Measurements from ENCODE around the gene LIN7B.
A peak's percentile ranks its signal among the peaks of the same experiment; 100 is the strongest.

LIN7B gene, protein sequence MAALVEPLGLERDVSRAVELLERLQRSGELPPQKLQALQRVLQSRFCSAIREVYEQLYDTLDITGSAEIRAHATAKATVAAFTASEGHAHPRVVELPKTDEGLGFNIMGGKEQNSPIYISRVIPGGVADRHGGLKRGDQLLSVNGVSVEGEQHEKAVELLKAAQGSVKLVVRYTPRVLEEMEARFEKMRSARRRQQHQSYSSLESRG

DNA sequence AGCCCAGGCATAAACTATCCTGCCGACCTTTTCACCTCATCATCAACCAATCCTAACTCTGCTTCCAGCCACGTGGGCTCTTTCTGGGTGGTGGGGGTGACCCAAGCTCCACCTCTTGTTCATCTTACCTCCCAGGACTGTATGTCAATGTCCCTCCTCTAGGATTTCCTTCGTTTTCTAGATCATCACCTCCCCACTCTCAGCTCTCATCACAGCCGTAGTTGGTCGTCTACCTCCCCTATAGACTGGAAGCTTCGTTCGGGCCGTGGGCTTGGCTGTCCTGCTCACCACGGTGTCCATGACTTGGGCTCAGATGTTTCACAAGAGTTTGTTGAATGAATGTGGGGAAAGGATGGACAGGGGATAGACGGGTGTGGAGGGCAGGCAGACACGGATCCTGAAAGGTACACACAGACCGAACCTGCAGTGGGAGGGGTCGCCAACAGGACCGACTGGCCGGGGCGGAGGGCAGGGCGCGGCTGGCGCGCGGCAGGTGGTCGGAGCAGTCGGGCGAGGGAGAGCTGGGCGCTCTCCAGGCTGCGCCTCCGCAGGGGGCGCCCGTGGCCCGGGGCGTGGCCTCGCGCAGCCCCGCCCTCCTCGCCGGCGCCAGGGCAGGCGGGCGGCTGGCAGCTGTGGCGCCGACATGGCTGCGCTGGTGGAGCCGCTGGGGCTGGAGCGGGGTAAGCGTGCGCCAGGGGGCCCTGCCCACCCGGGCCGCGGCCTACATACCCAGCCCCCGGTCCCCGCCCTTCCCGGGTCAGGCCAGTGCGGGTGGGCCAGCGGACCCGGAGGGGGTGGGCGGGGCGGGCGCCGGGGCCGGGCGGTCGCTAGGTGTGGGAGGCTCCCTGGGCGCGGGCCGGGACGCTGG, at the start of gene LIN7B:
LIN7B (plus strand) TSS at position 609 of the 868 bp plus-strand sequence; CDS start at position 644, 35 bp downstream.
- DNase-seq (ENCODE audit: low read depth): peak; percentile 40

DNA sequence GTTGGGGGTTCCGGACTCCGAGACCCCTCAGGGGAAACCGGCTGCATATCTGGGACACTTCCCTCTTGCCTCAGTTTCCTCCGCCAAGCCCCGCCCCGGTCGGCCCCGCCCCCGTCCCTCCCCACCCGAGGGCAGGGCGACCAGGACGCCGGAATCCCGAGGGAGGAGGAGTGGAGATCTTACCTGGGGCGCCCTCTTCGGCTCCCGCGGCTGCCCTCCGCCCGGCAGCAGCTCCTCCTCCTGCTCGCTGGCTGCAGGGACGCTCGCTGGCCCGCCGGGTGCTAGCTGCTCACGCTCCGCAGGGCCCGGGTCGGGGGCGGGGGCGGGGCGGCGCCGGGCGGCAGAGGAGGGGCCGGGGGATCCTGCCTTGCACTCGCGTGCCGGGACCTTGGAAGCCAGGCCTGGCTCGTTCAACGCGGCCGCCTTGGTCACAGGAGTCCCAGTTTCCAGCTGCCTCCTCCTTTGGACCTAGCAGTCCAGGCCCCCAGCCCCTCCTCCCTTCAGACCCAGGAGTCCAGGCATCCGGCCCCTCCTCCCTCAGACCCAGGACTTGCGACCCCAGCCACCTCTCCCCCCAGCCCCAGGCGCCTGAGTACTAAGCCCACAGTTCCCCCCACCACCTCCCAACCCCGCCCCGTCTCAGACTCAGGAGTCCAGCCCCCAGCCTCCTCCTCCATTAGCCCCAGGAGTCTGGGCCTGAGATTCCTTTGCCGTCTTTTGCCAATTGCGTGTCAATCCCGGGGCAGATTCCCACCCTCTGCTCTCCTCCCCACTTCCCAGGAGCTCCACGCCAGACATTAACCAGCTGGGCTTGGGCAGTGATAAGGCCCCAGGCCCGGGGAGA, 49.2 kb upstream of the LIN7B start, which contains the start of gene NTF4:
NTF4 (minus strand) TSS at position 51 of the 844 bp plus-strand sequence. CDS start 2,821 bp downstream, outside the sequence.
- no peak for DNase-seq (ENCODE audit: low read depth)

DNA sequence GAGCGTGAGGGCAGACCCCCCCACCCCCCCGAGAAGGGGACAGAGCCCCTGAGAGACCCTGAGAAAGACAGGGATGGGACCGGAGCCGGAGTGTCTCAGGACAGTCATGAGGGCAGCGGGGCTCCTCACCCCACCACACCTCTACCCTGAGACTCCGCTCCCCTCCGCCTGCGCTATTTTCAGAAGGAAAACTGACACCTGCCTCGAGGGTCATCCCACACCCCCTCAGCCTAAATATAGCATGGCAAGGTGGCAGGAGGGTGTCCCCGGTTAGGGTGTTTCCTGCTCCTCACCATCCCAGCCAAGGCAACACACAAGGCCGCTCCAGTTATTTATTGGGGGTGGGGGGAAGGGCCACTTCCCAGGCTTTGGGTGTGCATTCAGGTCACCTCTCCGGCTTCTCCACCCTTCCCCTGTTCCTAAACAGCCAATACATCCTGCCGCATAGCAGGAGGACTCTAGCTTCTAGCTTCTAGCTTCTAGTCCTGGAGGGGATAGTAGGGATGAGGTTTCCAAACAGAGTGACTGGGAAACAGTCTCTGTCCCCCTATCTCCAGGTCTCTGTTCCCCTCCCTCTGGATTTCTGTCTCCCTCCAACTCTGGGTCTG, 48.2 kb upstream of the LIN7B start:
- DNase-seq (ENCODE audit: low read depth): no peak

DNA sequence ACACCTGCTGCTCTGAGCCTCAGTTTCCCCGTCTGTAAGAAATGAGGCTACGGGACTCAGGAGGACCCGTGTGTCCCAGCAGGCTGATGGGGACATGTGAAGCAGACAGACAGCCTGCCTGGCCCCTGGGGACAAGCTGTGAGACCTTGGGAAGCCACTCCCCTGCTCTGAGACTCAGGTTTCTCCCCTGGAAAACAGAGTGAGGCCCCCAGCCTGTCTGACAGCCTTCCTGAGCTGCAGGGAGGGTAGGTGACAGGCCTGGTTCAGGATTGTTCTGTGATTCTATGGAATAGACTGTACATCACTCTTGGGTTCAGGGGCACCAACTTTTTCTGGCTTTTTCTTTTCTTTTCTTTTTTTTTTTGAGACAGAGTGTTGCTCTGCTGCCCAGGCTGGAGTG, 46.6 kb upstream of the LIN7B start:
- no peak for DNase-seq (ENCODE audit: low read depth)

DNA sequence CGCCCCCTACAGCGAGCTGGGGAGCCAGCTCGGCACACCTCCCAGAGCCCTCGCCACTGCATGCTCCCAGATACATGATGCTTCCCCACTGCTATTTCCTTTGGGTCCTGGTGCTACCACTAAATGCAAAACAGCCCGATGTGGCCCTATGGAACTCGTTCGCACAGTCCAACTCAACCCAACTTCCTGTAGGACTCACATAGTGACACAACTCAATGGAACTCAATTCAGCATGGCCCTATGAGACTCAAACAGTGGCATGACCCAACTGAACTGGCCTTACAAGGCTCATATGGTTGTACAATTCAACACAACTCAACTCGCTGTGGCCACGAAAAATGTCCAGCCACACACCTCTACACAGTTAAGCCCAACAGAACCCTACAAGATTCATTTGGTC, 45.1 kb upstream of the LIN7B start:
- DNase-seq (ENCODE audit: low read depth): no peak

DNA sequence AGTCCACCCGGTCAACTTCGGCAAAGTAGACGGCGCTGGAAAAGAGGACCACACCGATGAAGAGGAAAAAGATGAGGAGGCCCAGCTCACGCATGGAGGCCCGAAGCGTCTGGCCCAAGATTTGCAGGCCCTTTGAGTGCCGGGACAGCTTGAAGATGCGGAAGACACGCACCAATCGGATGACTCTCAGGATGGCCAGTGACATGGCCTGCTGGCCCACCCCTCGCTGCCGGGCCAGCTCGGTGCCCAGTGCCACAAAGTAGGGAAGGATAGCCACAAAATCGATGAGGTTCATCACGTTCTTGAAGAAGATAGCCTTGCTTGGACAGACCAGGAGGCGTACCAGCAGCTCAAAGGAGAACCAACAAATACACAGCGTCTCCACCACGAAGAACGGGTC, 43.8 kb upstream of the LIN7B start:
- no peak for DNase-seq (ENCODE audit: low read depth)

DNA sequence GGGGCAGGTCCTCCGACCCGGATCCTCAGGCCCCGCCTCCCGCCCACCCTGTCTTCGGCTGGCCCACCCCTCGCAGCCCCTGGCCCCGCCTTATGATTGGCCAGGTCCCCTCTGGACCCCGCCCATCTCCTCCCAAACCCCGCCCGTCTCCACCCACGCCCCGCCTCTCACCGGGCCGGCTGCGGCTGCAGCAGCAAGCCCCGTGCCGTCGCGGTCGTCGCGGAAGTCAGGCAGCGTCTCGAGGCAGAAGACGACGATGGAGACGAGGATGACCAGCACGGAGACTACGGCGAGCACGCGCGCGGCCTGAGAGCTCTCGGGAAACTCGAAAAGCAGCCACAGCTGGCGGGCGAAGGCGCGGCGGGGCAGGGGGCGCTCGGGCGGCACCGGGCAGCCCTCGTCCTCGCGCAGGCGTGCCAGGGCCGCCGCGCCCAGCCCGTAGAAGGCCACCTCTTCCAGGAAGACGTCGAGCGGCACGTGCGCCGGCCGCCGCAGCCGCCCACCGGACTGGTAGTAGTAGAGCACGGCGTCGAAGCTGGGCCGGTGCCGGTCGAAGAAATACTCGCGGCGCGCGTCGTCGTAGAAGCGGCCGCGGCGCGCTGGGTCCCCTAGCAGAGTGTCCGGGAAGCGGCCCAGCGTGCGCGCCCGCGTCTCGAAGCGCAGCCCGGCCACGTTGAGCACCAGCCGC, 42.2 kb upstream of the LIN7B start:
- DNase-seq (ENCODE audit: low read depth): no peak

DNA sequence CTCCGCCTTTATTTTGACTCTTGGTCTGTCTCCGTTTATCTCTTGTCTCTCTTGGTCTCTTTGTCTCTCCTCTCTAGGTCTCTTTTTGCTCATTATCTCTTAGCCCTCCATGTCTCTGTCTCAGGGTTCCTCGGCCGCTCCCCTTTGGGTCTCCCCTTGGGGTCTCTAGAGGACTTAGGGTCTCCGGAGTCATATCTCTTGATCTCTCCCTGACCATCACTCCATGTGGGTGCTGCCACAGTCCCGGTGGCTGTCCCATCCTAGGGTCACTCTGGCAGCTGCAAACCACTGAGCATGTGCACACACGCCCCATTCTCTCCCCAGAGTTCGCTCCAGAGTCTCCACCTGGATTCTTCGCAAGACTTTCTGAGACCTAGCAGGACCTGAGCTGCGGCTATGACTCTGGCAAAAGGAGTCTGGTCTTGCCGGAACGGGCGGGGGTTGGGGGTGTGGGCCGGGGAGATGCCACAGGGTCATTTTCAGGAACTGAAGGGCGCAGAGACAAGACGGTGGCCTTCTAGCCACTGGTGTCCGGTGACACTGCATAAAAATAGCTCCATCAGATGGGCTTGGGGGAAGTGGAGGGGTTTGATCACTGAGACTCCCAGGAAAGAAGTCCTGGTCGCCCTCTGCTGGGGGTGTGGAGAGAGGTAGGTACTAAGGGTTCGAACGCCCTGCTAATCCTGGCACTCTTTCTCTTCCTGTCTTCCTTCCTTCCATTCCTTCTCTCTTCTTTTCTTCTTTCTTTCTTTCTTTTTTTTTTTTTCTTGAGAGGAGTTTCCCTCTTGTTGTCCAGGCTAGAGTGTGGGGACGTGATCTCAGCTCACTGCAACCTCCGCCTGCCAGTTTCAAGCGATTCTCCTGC, 40.4 kb upstream of the LIN7B start:
- no peak for DNase-seq (ENCODE audit: low read depth)

DNA sequence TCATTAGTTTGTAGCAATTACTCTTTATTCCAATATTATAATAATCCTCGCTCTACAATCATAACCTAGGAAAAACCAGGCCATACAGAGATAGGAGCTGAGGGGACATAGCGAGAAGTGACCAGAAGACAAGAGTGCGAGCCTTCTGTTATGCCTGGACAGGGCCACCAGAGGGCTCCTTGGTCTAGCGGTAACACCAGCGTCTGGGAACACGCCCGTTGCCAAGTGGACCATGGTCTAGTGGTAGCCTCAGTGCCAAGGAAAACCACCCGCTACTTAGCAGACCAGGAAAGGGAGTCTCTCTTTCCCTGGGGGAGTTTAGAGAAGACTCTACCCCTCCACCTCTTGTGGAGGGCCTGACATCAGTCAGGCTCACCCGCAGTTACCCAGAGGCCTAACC, 39.3 kb upstream of the LIN7B start:
- peak; percentile 40 for DNase-seq (ENCODE audit: low read depth)

DNA sequence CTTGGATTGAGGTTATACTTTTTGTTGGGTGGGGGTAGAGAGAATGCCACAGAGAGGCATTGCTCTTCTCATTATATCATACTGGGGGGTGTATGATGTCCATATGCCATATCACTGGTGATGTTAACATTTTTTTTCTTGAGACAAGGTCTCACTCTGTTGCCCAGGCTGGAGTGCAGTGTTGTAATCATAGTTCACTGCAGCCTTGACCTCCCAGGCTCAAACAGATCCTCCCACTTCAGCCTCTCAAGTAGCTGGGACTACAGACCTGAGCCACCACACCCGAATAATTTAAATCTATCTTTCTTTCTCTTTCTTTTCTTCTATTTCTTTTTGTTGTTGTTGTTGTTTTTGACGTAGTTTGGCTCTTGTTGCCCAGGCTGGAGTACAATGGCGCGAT, 33.8 kb upstream of the LIN7B start:
- no peak for DNase-seq (ENCODE audit: low read depth)

DNA sequence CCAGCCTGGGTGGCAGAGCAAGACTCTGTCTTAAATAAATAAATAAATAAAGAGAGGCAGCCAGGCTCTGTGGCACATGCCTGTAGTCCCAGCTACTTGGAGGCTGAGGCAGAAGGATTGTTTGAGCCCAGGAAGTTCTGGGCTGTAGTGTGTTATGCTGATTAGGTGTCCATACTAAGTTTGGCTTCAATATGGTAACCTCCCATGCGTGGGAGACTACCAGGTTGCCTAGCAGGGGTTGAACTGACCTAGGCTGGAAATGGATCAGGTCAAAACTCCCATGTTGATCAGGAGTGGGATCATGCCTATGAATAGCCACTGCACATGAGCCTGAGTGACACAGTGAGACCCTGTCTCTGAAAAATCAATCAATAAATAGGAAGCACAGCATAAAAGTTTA, 32.9 kb upstream of the LIN7B start:
- DNase-seq (ENCODE audit: low read depth): no peak

DNA sequence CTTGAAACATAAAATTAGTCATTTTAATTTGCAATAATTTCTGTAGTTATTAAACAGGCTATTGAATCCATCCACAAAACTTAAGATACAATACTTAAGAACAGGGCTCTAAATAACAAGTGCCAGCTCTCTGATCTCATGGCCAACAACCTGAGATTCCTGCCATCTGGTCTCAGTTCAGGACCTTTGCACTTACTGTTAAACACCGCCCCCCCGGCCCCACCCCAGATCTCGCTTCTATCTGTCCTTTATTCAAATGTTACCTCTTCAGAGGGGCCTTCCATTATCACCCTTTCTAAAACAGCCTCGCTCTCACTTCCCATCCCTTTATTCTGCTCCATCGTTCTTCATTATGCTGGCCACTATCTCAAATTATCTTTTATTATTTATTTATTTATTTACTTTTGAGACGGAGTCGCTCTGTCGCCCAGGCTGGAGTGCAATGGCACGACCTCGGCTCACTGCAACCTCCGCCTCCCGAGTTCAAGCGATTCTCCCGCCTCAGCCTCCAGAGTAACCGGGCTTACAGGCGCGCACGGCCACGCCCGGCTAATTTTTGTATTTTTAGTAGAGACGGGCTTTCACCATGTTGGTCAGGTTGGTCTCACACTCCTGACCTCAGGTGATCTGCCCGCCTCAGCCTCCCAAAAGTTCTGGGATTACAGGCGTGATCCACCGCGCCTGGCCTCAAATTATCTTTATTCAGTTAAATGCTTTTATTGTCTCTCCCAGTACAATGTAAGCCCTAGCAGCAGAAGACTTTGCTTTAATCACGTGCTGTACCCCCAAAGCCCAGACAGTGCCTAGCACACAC, 29.8 kb upstream of the LIN7B start:
- DNase-seq (ENCODE audit: low read depth): no peak

DNA sequence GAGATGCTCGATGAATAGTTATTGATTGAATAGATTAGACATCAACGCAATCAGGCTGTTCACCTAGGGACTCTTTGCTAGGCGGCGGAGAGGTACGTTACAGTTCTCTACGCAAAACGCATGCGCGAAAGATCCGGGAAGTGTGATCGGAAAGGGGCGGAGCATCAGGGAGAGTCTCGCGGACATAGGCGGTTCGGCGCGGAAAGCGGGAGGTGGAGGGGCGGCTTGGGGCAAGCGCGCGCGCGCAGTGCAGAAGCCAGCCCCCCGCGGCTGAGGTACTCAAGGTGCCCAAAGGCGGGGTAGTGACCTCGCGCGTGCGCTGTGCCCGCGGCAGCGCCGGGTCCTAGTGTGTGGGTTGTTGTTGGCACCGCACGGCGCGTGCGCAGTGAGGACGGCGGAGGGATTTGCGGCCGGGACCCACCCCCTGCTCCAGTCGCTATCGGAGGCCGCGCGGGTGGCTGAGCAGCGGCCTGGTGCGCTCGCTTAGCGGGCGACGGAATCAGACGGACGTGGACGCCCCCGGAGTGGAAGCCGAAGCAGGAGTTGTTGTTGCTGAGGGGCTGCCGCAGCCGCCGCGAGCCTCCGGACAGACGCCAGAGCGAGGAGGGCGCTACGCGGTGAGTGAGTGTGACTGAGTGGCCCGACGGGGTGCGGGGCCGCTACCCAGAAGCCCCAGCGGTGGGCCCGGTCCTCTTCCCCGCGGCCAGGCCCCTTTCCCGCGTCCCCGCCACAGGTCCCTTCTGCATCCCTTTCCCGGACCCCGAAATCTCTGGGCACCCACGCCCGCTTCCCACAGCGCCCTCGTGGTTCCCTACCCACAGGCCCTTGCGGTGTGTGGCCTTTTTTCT, 28.9 kb upstream of the LIN7B start, which contains the start of gene SNRNP70:
SNRNP70 (plus strand) TSS at position 432 of the 848 bp plus-strand sequence. CDS start 964 bp downstream, outside the sequence.
- DNase-seq (ENCODE audit: low read depth): peak; percentile 98

DNA sequence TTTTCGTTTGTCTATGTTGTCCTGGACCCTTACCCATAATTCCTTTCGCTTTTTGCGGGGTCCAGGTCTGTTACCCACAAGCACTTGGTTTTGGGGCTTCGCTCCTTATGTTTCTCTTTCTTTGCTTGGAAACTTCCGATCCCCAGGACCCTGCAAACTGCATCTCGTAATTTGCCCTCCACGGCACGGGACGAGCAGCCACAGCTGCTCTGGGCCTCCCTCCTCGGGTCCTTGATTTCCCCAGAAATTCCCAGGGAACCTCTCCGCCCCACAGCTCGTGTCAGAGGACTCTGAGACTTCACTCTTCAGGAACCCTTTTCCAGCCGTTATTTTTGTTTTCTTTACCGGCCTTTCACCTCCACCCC, 28.3 kb upstream of the LIN7B start:
- DNase-seq (ENCODE audit: low read depth): no peak

DNA sequence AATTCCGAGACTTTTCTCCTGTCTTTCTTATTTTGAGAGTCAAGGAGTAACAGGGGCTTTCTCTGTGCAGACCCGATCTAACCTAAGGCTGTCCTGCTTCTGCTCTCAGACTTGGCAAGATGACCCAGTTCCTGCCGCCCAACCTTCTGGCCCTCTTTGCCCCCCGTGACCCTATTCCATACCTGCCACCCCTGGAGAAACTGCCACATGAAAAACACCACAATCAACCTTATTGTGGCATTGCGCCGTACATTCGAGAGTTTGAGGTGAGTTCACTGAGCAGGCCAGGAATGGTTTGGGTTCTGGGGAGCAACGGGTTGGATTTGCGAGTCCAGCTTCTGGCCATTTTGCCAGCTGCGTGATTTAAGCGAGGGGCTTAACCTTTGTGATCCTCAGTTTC, 27.9 kb upstream of the LIN7B start:
- DNase-seq (ENCODE audit: low read depth): no peak

DNA sequence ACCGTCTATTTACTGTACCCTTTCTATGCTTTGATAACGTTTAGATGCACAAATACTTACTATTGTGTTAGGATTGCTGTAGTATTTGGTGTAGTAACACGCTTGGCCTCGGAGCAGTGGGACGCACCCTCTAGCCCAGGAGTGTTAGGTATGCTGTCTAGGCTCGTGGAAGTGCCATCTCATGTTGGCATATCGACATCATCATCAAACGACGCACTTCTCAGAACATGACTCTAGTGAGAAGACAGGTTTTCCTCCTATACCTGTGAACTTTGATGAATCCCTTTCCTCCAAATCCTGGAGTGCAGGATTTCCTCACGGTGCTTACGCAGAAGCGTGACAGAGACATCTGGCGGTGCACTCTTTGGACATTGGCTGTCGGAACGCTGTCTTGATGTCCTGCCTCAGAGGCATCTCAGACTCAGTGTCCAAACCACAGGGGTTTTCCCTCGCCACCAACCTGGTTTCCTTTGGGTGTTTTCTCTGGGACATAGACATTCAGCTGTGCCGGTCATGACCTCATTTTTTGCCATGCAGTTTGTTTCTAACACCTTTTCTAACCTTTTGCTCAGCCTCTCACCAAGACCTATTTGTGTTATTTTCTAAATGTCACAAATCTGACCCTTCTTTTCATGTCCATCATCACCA, 22.7 kb upstream of the LIN7B start:
- no peak for DNase-seq (ENCODE audit: low read depth)

DNA sequence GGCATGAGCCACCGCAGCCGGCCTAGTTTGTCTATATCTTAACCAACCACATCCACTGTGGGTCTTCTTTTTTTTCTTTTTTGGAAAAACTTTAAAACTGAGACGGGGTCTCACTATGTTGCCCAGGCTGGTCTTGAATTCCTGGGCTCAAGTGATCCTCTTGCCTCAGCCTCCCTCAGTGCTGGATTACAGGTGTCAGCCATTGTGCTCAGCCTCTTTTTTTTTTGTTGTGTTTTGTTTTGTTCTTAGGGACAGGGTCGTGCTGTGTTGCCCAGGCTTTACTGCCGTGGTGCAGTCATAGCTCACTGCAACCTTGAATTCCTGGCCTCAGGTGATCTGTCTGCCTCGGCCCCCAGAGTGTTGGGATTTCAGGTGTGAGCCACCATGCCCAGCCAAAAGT, 21.5 kb upstream of the LIN7B start:
- DNase-seq (ENCODE audit: low read depth): no peak

Data from stromal cell of bone marrow (primary cell).